NCI-H2171 (cell line): ENCODE data around the gene PCDH15.
"Not testable (repeated sequence)": the region's sequence is repeated elsewhere in the genome, so short reads cannot be mapped to it uniquely, and the experiment has no call there.

Experiments used
- DNase-seq: peaks from one replicate; lab custom pipeline; 2025; lab: John Stamatoyannopoulos, UW

The PCDH15 gene

DNA sequence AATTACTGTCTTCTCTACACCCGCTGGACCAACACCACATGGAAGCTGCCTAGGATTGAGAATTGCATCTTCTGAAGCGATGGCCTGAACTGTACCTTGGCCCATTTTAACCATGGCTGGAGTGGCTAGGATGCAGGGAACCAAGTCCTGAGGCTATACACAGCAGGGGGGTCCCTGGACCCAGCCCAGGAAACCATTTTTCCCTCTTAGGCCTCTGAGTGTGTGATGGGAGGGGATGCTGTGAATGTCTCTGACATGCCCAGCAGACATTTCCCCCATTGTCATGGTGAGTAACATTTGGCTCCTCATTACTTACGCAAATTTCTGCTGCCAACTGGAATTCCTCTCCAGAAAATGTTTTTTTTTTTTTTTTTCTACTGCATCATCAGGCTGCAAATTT lies 822.7 kb downstream of the PCDH15 start:
- no peak for DNase-seq

DNA sequence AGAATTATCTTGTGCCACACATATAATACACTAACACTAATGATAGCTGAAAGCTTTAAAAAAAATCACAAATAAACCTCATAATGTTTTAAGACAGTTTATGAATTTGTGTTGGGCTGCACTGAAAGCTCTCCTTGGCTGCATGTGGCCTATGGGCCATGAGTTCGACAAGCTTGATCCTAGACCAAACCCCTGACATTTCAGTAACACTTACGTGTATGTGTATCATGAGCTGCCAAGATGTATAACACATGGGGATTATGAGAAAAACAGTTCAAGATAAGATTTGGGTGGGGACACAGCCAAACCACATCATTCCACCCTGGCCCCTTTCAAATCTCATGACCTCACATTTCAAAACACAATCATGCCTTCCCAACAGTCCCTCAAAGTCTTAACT lies 823.8 kb downstream of the PCDH15 start:
- DNase-seq, result no peak

DNA sequence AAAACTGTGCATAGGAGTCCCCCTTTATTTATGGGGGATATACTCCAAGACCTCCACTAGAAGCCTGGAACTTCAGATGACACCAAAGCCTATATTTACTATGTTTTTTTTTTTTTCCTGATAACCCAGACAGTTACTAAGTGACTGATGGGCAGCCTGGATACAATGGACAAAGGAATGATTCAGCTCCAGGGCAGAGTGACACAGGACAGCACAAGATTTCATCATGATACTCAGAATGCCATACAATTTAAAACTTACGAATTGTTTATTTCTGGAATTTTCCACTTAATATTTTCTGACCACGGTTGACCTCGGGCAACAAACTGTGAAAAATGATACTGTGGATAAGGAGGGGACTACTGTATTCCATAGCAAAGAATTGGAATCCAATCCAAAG lies 843.6 kb downstream of the PCDH15 start:
- no peak for DNase-seq

DNA sequence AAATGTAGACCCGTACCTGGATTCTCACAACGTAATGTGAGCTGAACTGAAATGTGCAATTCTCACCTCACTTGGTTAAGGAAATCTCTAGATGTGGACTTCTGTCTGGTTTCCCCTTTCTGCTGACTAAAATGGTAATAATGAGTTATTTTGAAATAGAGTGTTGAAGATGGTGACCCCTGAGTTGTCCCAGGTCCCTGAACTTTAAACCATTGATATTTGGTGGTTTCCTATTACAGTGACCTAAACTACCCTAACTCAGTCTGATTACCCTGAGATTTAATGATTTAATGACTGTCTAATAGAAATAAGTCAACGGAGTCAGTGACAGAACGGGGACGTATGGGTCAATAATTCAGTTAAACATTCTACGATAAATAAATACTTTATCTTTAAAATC lies 845.9 kb downstream of the PCDH15 start:
- no peak for DNase-seq

DNA sequence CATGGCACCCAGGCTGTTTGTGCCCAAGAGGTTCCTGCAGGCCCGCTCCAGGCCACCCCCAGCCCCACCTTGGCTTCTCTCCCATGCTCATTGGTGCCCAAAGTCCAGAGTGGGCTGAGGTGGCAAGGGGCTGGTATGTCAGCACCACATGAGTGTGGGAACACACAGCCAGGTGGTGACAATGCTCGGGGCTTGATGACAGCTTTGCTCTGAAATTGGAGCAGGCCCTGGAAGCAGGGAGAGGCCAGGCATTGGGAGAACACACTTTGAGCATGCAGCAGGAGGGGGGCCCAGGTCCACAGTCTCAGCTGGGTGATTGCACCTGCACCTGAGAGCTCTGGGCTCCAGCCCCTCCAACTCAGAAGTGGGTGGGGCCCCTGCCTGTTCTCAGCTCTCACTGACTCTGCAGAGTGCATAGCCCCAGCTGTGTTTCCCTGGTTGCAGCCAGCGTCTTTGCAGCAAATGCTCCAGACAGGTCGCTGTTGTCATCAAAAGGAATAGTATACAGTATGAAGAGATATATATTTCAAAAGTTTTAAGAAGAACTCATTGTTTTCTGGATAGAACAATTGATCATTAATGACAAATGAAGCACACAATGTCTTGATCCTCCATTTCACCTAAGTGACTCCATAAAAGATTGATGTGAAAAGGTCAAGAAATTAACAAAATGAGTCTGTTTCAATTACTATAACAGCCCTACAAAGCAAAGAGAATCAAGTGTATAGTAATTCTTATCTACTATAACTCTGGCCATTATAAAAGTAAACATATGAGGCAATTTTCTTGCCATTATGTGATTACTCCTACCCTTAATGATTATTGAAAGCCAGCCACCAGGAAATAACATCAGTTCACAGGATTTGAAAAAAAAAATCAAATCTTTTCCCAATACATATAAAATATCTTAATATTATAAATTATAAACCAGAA lies 848.1 kb downstream of the PCDH15 start:
- DNase-seq, result no peak

DNA sequence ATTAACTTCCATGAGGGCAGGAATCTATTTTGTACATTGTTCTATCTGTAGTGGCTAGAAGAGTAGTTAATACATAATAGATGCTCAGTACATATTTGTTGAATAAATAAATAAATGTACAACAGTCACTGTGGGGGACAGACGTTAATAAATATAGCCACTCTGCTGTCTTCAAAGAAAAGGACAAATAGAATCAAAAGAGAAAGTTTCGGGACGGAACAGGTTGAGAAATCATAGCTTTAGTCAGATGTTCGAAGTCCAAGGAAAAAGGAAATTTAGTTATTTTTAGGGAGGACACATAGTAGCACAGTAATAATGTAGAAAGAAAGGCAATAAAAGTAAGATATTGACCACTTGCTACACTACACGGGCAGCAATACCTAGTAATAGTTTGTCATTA lies 861.4 kb downstream of the PCDH15 start:
- DNase-seq, result no peak

DNA sequence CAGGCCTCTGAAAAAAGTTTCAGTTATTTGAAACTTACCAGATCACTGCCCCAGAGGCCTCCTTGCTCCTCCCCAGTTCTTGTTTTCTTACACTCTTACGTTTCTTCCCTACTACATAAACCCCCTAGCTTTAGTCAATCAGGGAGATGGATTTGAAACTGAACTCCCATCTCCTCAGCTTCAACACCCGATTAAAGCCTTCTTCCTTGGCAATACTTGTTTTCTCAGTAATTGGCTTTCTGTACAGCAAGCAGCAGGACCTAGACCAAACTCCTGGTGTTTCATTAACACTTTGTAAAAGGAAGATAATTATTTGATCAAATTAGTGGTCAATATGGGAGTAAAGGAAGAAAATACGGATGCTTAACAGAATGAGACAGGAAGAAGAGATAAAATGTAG lies 870.4 kb downstream of the PCDH15 start:
- no peak for DNase-seq

DNA sequence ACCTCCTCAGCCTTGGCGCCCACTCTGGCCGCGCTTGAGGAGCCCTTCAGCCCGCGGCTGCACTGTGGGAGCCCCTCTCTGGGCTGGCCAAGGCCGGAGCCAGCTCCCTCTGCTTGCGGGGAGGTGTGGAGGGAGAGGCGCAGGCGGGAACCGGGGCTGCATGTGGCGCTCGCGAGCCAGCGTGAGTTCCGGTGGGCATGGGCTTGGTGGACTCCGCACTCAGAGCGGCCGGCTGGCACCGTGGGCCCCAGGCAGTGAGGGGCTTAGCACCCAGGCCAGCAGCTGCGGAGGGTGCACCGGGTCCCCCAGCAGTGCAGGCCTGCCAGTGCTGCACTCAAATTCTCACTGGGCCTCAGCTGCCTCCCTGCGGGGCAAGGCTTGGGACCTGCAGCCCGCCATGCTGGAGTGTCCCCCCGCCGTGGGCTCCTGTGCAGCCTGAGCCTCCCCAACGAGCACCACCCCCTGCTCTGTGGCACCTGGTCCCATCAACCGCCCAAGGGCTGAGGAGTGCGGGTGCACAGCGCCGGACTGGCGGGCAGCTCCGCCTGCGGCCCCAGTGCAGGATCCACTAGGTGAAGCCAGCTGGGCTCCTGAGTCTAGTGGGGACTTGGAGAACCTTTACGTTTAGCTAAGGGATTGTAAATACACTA lies 876.9 kb downstream of the PCDH15 start:
- DNase-seq, result not testable (repeated sequence)

DNA sequence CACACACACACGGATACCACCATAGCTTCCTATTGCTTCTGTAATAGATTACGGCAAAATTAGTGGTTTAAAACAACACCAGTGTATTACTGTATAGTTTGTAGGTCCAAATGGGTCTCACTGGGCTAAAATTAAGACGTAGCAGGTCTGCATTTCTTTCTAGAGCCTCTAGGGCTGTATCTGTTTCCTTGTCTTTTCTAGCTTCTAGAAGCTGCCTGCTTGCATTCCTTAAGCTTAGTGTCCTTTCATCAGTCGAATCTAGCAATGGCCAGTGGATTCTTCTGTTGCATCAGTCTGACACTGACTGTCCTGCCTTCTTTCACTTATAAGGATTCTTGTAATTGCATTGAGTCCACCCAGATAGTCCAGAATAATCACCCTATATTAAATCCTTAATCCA lies 882.3 kb downstream of the PCDH15 start:
- DNase-seq, result no peak

DNA sequence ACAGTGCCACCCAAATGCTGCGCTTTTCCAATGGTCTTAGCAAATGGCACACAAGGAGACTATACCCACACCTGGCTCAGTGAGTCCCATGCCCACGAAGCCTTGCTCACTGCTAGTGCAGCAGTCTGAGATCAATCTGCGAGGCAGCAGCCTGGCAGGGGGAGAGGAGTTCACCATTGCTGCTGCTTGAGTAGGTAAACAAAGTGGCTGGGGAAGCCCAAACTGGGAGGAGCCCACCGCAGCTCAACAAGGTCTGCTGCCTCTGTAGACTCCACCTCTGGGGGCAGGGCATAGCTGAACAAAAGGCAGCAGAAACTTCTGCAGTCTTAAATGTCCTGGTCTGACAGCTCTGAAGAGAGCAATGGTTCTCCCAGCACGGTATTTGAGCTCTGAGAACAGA lies 891.2 kb downstream of the PCDH15 start:
- no peak for DNase-seq

DNA sequence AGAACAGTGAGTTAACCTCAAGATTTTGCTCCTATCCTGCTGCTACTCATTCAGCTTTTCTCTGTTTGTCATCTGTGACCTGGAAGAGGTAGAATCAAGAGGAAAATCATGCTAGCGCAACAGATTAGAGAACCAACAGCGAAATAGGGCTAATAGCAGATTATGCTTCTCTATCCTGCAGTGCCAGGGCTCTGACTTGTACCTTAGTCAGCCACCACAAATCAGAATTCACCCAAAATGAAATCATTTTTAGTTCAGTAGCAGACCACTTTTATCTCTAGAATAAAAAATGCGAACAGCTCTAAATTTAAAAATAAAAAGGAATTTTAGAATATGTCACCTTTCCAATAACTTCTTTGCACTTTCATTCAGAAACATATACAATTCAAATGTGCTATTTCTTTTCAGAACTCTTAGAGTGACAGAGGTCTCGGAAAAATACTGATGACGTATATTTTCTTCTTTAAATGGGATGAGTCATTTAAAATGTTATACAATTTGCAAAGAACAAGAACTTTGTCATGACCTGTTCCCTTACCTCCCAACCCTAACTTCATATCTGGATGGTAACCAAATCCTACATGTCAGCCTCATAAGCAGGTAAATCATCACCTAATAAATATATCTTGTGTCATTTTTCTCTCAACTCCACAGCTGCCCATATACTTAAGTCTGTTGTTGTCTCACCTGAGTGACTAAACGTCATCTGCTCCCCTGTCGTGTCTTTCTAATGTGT lies 896.4 kb downstream of the PCDH15 start:
- DNase-seq, result no peak

DNA sequence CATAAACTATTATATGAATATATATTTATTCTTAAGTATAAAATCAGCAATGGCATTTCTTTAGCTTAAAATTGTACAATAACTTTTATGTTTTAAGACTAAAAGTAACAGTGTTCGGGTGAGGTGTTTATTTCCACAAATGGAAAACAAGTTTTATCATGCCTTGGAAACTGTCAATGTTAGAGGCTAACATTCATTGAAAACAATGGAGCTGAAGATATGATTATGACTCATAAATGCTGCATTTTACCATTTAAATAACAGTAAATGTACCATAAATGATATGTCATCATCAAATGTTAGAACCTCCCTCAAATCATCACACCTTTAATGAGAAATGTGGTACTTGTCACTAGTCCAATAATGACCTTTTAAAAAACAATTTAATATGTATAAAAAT lies 897.3 kb downstream of the PCDH15 start:
- DNase-seq, result no peak

DNA sequence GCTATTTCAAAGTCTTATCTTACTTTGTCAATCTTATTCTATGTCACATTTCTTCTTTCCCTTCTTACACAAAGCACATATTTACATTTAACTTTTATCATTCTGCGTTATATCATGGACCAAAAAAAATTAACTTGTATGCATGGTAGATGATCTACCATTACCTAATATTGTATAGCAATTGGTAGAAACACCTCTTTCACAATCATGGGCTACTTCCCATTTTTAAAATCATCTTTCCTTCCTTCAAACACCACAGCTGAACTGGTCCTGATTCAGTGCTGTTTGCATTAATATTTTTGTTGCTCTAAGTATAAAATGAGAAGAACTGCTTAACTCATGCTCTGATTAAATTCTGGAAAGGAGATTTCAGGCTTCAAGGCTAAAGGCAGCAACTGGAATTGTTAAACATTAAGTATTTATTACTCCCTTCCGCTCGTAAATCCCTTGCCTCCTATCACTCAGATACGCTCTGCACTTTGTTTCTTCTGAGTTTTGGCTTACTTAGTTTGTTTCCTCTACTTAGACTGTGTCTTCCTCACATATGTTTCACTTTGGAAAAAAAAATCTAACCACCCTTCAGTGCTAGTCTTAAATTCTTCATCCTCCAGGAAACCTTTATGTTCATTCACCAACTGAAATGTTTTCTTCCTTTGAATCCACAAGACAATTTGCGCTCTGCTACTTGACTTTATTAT lies 901.4 kb downstream of the PCDH15 start:
- DNase-seq, result no peak

DNA sequence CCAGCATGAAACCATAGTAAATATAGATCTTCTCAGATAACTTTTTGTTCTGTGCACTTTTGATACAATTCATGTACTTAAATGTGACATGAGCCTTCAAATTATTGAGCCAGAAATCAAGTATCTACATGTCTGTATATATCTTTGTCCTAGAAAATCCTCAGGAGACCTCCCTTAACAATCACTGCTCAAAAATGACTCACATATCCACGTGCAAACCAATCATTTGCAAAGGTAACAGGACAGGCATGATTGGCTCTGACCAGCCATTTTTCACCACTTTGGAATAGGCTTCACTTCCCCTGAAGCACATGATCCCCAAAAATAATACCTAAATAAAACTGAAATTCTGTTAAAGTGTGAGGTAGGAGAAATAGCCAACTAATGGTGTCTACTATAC lies 902.5 kb downstream of the PCDH15 start:
- no peak for DNase-seq

DNA sequence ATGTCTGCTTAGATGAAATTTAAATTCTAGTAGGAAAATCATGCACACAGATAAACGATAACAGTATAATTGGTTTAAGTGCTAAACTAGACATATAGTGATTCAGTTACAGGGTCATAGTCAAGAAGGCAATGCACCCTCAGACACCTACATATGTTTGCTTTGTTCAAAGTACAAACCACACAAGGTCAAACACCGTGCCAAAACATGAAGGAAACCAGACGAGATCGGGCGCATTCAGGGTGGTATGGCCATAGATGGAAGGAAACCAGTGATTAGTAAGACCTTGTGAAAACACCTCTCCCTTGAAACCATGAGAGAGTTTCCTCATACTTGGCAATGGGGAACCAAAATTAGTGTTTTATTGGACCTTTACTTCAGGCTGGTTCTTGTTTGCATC lies 906.9 kb downstream of the PCDH15 start:
- DNase-seq, result no peak

DNA sequence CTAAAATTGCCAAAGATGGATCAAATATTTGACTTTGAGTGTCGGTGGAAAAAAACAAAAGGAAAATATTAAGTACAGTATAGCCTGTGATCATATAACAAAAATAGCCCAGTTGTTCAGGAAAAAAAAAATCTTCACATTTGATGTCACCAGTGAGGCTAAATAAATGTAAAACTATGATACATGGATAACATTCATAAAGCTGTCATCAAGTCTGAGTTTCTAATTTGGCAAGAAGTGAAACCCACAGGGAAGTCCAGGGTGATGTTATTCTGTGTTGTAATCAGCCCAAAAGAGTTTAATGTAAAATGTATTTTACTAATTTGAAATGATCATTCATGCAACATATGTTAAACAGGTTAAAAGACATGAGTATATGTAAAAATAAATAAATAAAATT lies 908.0 kb downstream of the PCDH15 start:
- no peak for DNase-seq

DNA sequence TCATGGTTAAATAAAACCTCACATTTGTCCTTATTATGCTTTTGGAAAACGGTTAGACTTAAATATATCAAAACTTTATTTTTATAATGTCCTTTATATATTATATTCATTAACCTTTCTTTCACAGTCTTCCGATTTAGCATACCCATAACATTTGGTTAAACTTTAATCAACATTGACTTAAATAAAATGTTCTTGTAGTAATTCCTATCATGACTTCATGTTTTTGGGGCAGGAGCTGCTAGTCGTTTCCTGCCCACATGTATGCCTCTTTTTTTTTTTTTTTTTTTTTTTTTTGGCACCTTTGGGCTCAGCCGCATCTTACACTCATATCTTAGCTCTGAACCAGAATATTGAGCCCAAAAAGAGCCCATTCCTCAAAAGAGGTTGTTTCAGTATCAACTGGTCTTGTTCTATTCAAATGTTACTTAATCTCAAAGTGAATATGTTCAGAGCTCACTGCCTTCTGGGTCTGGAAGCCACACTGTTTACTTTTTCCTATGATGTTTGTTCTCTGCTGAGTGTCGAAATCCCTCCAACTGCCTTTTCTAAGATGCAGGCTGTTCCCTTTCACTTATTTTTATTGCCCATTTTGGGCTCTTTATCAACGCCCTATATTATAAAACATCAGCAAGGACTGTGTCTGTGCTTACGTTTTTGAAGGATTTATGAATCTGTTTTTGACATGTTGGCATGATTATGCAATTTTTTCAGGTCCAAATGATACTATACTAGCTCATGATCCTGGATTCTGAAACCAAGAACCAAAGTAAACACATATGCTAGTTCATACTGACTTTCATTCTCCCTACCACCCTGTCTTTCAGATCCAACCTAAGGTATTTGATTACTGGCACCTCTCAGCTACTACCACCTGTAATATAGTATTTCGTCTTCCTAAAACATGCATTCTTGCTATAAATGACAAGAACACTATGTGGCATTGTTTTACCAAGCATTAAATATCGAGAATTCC lies 914.4 kb downstream of the PCDH15 start:
- no peak for DNase-seq

DNA sequence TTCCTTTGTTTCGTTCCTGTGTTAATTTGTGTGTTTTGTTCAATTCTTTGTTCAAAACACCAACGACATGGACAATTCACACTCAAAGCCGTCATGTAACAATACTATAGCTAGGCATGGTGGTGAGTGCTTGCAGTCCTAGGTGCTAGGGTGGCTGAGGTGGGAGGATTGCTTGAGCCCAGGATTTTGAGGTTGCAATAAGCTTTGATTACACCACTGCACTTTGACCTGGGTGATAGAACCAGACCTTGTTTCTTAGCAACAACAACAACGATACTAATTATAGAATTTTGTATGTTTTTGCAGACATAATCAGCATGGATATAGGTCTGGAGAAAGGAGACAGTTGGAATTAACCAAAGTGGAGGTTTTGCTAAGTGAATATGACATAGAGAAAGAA lies 936.2 kb downstream of the PCDH15 start:
- DNase-seq, result no peak

DNA sequence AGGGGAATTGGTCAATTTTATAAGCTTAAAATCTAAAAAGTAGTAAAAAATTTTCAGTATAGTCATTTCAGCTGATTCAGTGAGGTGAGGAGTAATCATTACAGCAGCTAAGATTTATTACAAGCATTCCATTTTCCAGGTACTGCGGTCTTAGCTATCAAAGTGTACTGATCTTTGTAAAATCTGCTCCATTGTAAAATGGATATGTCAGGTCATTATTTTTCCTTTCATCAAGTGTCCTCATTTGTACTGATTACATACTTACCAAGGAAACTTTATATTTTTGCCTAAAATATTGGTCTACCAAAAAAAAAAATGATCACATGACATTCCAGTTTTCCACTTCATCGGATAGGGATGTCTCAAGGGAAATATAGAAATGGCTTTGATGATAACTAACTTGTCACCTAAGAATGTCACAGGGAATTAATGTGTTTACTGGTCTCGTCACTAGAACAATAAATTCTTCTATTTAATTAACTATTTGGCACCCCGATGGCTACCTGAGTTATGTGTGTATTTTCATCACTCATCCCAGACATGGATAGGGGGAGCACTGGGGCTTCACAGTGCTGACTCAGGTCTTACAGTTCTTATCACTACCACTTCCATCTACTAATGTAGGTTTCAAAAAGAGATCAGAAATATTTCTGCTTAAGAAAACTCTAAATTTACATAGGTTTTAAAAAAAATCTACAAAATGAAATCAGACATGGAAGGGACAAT lies 948.4 kb downstream of the PCDH15 start:
- no peak for DNase-seq

DNA sequence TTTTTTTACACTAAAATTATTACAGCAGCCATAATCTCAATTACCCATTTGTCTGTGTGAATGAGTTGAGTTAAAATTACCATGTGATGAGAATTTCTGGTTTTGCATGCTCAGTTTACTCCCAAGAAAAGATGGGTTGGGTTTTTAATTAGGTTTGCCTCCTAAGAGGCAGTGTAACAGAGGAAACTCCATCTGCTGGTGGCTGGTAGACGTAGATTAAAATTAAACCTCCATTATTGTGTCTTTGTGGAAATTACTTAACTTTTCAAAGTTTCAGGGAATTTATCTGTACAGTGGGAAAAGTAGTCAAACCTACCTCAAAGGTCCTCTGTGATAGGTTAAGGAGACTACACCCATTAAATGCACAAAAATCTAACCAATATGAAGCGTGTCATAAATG lies 954.2 kb downstream of the PCDH15 start:
- DNase-seq, result no peak
